Parathyroid adenoma (tissue), 2 donors: ENCODE results near the gene MEP1A.
"Not testable (repeated sequence)": the region's sequence is repeated elsewhere in the genome, so short reads cannot be mapped to it uniquely, and the experiment has no call there.

ENCODE experiments used
- H2AFZ ChIP-seq: fragments of 300-600 bp; sonication (generic); one replicate; pipeline ENCODE4 v1.7.0; 2017; ENCODE audit warnings: antibody characterized with exemption, mild to moderate bottlenecking
- H3K27ac ChIP-seq: fragments of 300-600 bp; sonication (generic); one replicate; pipeline ENCODE4 v1.7.0; 2017
- H3K27me3 ChIP-seq: fragments of 300-600 bp; sonication (generic); one replicate; pipeline ENCODE4 v1.7.0; 2017; ENCODE audit warnings: low read length; ENCODE audit not compliant: control insufficient read depth, insufficient read depth
- H3K36me3 ChIP-seq: fragments of 300-600 bp; sonication (generic); one replicate; pipeline ENCODE4 v1.7.0; 2017; ENCODE audit warnings: low read length; ENCODE audit not compliant: control insufficient read depth, insufficient read depth
- H3K4me1 ChIP-seq: fragments of 300-600 bp; sonication (generic); one replicate; pipeline ENCODE4 v1.7.0; 2017; ENCODE audit warnings: control low read depth
- H3K4me2 ChIP-seq: fragments of 300-600 bp; sonication (generic); one replicate; pipeline ENCODE4 v1.7.0; 2017; ENCODE audit warnings: low read length
- H3K4me3 ChIP-seq: fragments of 300-600 bp; sonication (generic); one replicate; pipeline ENCODE4 v1.7.0; 2017; ENCODE audit warnings: low read depth, low read length
- H3K79me2 ChIP-seq: fragments of 300-600 bp; sonication (generic); one replicate; pipeline ENCODE4 v1.7.0; 2017; ENCODE audit warnings: control low read depth
- H3K9ac ChIP-seq: fragments of 300-600 bp; sonication (generic); one replicate; pipeline ENCODE4 v1.7.0; 2017; ENCODE audit warnings: mild to moderate bottlenecking
- H3K9me3 ChIP-seq: fragments of 300-600 bp; sonication (generic); one replicate; pipeline ENCODE4 v1.7.0; 2017; ENCODE audit warnings: low read length; ENCODE audit not compliant: control insufficient read depth
- TF ChIP-seq, protein P1 (sequence below): fragments of 300-600 bp; sonication (generic); IDR thresholded peaks from one replicate; pipeline ENCODE4 v1.7.0; 2017; ENCODE audit warnings: antibody characterized with exemption, mild to moderate bottlenecking
- donor health status: primary hyperparathyroidism.

Gene MEP1A

GRCh38 chr6:46855966-46856365, 62.8 kb downstream of the MEP1A start:
- not testable (repeated sequence) for H2AFZ ChIP-seq, H3K9ac ChIP-seq, H3K9me3 ChIP-seq, H3K27me3 ChIP-seq, H3K4me1 ChIP-seq, H3K4me3 ChIP-seq, H3K27ac ChIP-seq, H3K36me3 ChIP-seq, H3K4me2 ChIP-seq, H3K79me2 ChIP-seq
- TF ChIP-seq, protein P1, sequence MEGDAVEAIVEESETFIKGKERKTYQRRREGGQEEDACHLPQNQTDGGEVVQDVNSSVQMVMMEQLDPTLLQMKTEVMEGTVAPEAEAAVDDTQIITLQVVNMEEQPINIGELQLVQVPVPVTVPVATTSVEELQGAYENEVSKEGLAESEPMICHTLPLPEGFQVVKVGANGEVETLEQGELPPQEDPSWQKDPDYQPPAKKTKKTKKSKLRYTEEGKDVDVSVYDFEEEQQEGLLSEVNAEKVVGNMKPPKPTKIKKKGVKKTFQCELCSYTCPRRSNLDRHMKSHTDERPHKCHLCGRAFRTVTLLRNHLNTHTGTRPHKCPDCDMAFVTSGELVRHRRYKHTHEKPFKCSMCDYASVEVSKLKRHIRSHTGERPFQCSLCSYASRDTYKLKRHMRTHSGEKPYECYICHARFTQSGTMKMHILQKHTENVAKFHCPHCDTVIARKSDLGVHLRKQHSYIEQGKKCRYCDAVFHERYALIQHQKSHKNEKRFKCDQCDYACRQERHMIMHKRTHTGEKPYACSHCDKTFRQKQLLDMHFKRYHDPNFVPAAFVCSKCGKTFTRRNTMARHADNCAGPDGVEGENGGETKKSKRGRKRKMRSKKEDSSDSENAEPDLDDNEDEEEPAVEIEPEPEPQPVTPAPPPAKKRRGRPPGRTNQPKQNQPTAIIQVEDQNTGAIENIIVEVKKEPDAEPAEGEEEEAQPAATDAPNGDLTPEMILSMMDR: peak; percentile 78

DNA sequence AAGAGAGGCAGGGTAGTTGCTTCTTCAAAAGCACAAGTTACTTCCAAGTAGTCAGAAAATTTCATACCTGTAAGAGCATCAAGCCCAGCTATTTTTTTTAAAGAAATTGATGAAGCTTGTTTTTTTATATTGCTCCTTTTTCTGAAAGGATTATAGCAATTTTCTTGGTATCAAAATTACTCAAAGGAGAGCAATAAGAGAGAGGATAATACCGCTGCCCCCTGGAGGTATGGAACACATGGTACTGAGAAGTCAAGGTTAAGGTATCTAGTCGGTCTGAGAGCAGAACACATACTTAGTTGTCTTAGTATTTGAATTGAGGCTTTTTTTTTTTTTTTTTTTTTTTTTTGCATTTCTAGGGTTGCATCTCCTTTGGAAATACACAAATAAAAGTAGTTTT, 69.2 kb downstream of the MEP1A start:
- Histone ChIP-seq H3K27me3 (no peaks in the 10 kb centered on the region), H3K4me3 (no peak overlapping the region), H3K4me2 (no peak overlapping the region), H3K4me1 (peaks cover 2% of the 10 kb centered on the region), H3K9me3 (no peaks in the 10 kb centered on the region), H3K27ac (no peak overlapping the region), H2AFZ (no peak overlapping the region), H3K9ac (no peak overlapping the region), H3K79me2 (no peaks in the 10 kb centered on the region), H3K36me3 (no peaks in the 10 kb centered on the region)
- TF ChIP-seq, protein P1: no peak

GRCh38 chr6:46863791-46864190, 70.6 kb downstream of the MEP1A start:
- no peaks in the 10 kb centered on the region for H3K79me2 ChIP-seq
- no peak overlapping the region for H3K27ac ChIP-seq
- H2AFZ ChIP-seq: no peak overlapping the region
- H3K27me3 ChIP-seq: no peaks in the 10 kb centered on the region
- no peak overlapping the region for H3K4me3 ChIP-seq
- TF ChIP-seq, protein P1: no peak
- H3K4me2 ChIP-seq: no peak overlapping the region
- H3K4me1 ChIP-seq: peaks cover 2% of the 10 kb centered on the region
- H3K9ac ChIP-seq: no peak overlapping the region
- no peaks in the 10 kb centered on the region for H3K9me3 ChIP-seq
- H3K36me3 ChIP-seq: no peaks in the 10 kb centered on the region

GRCh38 chr6:46865221-46865620, 72.0 kb downstream of the MEP1A start:
- peaks cover 2% of the 10 kb centered on the region for H3K4me1 ChIP-seq
- H2AFZ ChIP-seq: no peak overlapping the region
- no peaks in the 10 kb centered on the region for H3K79me2 ChIP-seq
- TF ChIP-seq, protein P1: no peak
- H3K27ac ChIP-seq: no peak overlapping the region
- no peak overlapping the region for H3K4me3 ChIP-seq
- no peak overlapping the region for H3K9ac ChIP-seq
- no peaks in the 10 kb centered on the region for H3K36me3 ChIP-seq
- H3K27me3 ChIP-seq: no peaks in the 10 kb centered on the region
- H3K4me2 ChIP-seq: no peak overlapping the region
- H3K9me3 ChIP-seq: no peaks in the 10 kb centered on the region

GRCh38 chr6:46867411-46867810, 74.2 kb downstream of the MEP1A start:
- Histone ChIP-seq H2AFZ (no peak overlapping the region), H3K9me3 (no peaks in the 10 kb centered on the region), H3K79me2 (no peaks in the 10 kb centered on the region), H3K36me3 (no peaks in the 10 kb centered on the region), H3K9ac (no peak overlapping the region), H3K27me3 (no peaks in the 10 kb centered on the region), H3K4me2 (no peak overlapping the region), H3K27ac (no peak overlapping the region), H3K4me1 (peaks cover 2% of the 10 kb centered on the region), H3K4me3 (no peak overlapping the region)
- TF ChIP-seq, protein P1: no peak
